A549 (cell line): Measurements from ENCODE around the gene ARMH1. TPM values are rescaled to one million over a fixed set of nuclear protein-coding genes. Genes with fewer than 3 reads are reported as not detected.
"Not testable (repeated sequence)": the region's sequence is repeated elsewhere in the genome, so short reads cannot be mapped to it uniquely, and the experiment has no call there.

Source experiments
- ATAC-seq, 2 experiments: fragments of 200-7000 bp in 1 of 2; fragments of >200 bp in 1 of 2; cut with Nextera tagmentation in 1 of 2; cut with Tn5 transposase in 1 of 2; 3 replicates each; pipeline versions ENCODE4 v1.8.0 to v1.9.1; 2018 to 2020; ENCODE audit warnings: mild to moderate bottlenecking in 1 of 2, moderate library complexity in 1 of 2
- CTCF ChIA-PET: fragments of 300-600 bp; sonication (Branson Sonifier 250); formaldehyde crosslinking; extraction: SDS; loops from one replicate; lab custom pipeline; 2021; ENCODE audit warnings: antibody characterized with exemption, inconsistent platforms; lab: Yijun Ruan, JAX
- POLR2A ChIA-PET: fragments of 350-600 bp; formaldehyde crosslinking; extraction: SDS; loops from one replicate; lab custom pipeline; 2021; ENCODE audit warnings: antibody characterized with exemption, inconsistent platforms; lab: Yijun Ruan, JAX
- DNase-seq, 2 experiments: peaks; one replicate each; pipeline versions ENCODE4 v3.0.0 to v3.0.0-alpha.2; 2011 to 2016; ENCODE audit warnings: low read depth in 1 of 2, low spot score in 1 of 2
- FAIRE-seq: peaks from 2 replicates; lab custom pipeline; 2011; peaks lifted over from hg19 to GRCh38; lab: Jason Lieb, UNC
- H3K27ac ChIP-seq, 2 experiments: fragments of >200 bp; sonication (Bioruptor Twin); formaldehyde crosslinking; 3 replicates each; pipeline ENCODE4 v1.5.1; 2016 to 2017
- H3K4me1 ChIP-seq: fragments of >200 bp; sonication (Bioruptor Twin); formaldehyde crosslinking; 3 replicates; pipeline ENCODE4 v1.6.1; 2016
- H3K4me2 ChIP-seq: fragments of >200 bp; sonication (Bioruptor Twin); formaldehyde crosslinking; 3 replicates; pipeline ENCODE4 v1.6.1; 2016
- H3K4me3 ChIP-seq: fragments of >200 bp; sonication (Bioruptor Twin); formaldehyde crosslinking; 3 replicates; pipeline ENCODE4 v1.5.1; 2016
- H3K9me3 ChIP-seq: fragments of >200 bp; sonication (Bioruptor Twin); formaldehyde crosslinking; 3 replicates; pipeline ENCODE4 v1.6.1; 2016
- BCL3 ChIP-seq: fragments of >200 bp; sonication (Bioruptor Twin); formaldehyde crosslinking; IDR thresholded peaks from 3 replicates; pipeline ENCODE4 v1.6.1; 2016
- CBX2 ChIP-seq: fragments of 200-600 bp; sonication (generic); IDR thresholded peaks from 2 replicates; pipeline ENCODE4 v1.6.1; 2016; ENCODE audit warnings: low read depth, mild to moderate bottlenecking, borderline replicate concordance
- CHD4 ChIP-seq: fragments of 200-600 bp; sonication (generic); IDR thresholded peaks from 2 replicates; pipeline ENCODE4 v1.6.1; 2016; ENCODE audit warnings: antibody characterized with exemption, mild to moderate bottlenecking, borderline replicate concordance
- ELK1 ChIP-seq: fragments of 150-350 bp; IDR thresholded peaks from 2 replicates; pipeline ENCODE4 v1.6.1; 2014; ENCODE audit warnings: low read depth, mild to moderate bottlenecking, low read length
- ESRRA ChIP-seq: fragments of 150-350 bp; IDR thresholded peaks from 2 replicates; pipeline ENCODE4 v1.6.1; 2014; ENCODE audit warnings: mild to moderate bottlenecking, low read length, borderline replicate concordance
- HOXB13 ChIP-seq: fragments of 250-450 bp; sonication (Bioruptor Pico); IDR thresholded peaks from 2 replicates; pipeline ENCODE4 v1.5.0; 2020; ENCODE audit warnings: low read depth, mild to moderate bottlenecking, moderate library complexity
- JUN ChIP-seq, 2 experiments: fragments of >200 bp; sonication (Bioruptor Twin); formaldehyde crosslinking; IDR thresholded peaks; 2 replicates in 1 of 2; 3 replicates in 1 of 2; pipeline ENCODE4 v1.6.1; 2016 to 2017
- KDM5A ChIP-seq: fragments of 200-600 bp; sonication (generic); IDR thresholded peaks from 2 replicates; pipeline ENCODE4 v1.6.1; 2016; ENCODE audit warnings: antibody characterized with exemption, mild to moderate bottlenecking
- MAX ChIP-seq: IDR thresholded peaks from 2 replicates; pipeline ENCODE4 v1.6.1; 2012
- MYC ChIP-seq: IDR thresholded peaks from 2 replicates; pipeline ENCODE4 v1.6.1; 2012; ENCODE audit warnings: mild to moderate bottlenecking, inconsistent platforms, low read length, improper control_type of control experiment, borderline replicate concordance
- NPAS2 ChIP-seq: fragments of 250-450 bp; sonication (Bioruptor Pico); IDR thresholded peaks from 2 replicates; pipeline ENCODE4 v1.8.0; 2022; ENCODE audit warnings: mild to moderate bottlenecking, moderate library complexity, borderline replicate concordance
- NR3C1 ChIP-seq: fragments of >200 bp; sonication (Bioruptor Twin); formaldehyde crosslinking; IDR thresholded peaks from 3 replicates; pipeline ENCODE4 v1.6.1; 2017
- POLR2A ChIP-seq: IDR thresholded peaks from 2 replicates; pipeline ENCODE4 v1.6.1; 2012; ENCODE audit warnings: mild to moderate bottlenecking, low read length
- RAD21 ChIP-seq, 2 experiments: fragments of >200 bp in 1 of 2; sonication (Bioruptor Twin) in 1 of 2; formaldehyde crosslinking in 1 of 2; IDR thresholded peaks in 1 of 2; conservative IDR thresholded peaks in 1 of 2; 2 replicates in 1 of 2; 3 replicates in 1 of 2; pipeline ENCODE4 v1.6.1; 2012 to 2018; ENCODE audit warnings: inconsistent platforms in 1 of 2
- RCOR1 ChIP-seq: fragments of 150-350 bp; IDR thresholded peaks from 2 replicates; pipeline ENCODE4 v1.6.1; 2014; ENCODE audit warnings: antibody characterized with exemption, low read length, low read depth
- RFX5 ChIP-seq: fragments of 450-650 bp; IDR thresholded peaks from 2 replicates; pipeline ENCODE4 v1.7.1; 2014; ENCODE audit warnings: antibody characterized with exemption, mild to moderate bottlenecking, moderate library complexity
- ZSCAN20 ChIP-seq: fragments of 250-450 bp; sonication (Bioruptor Pico); IDR thresholded peaks from 2 replicates; pipeline ENCODE4 v1.8.0; 2022; ENCODE audit warnings: mild to moderate bottlenecking, moderate library complexity
- WGBS: methylation state at CpG from one replicate; pipeline ENCODE4 v1.1.6; 2017; ENCODE audit errors: missing lambda C conversion rate; 5-methylcytosine and 5-hydroxymethylcytosine counted together
- polyA plus RNA-seq, 4 experiments: library from polyadenylated mRNA; depleted of rRNA in 3 of 4; stranded (reverse); fragments of >200 nt; fragmentation: RNase III in 1 of 4; extraction: RNeasy Plus Mini Kit Qiagen cat#74134 plus additional on column Dnase treatment in 1 of 4; gene quantifications; 2 replicates in 3 of 4; 3 replicates in 1 of 4; pipeline ENCODE4 v1.2.3, GENCODE V29; 2011 to 2017

Gene ARMH1
- polyA plus RNA-seq, 2 of the 4 experiments (the other 2 are of a cell fraction): 2.4 to 2.7 TPM

GRCh38 chr1:44735992-44736391 lies 61.5 kb downstream of the ARMH1 start:
- TF ChIP-seq NPAS2 (CRISPR knock-in tag) (no peak), MYC (no peak), HOXB13 (no peak), RAD21 (conservative IDR thresholded peaks at IDR 0.05 in 1 of 2, IDR thresholded peaks at IDR 0.05 in 1 of 2) (no peak), RFX5 (no peak)

GRCh38 chr1:44738953-44739306 lies 64.4 kb downstream of the ARMH1 start:
- FAIRE-seq, H3K9me3 ChIP-seq, DNase-seq, ATAC-seq, H3K4me1 ChIP-seq: not testable (repeated sequence)
- ChIA-PET CTCF (interaction anchor here (2.3 kb wide), 1 partner anchor 8 kb away, joined by 12 read pairs; the partner anchor contains the start of gene RNU5D-1), POLR2A (interaction anchor here (1.0 kb wide), 1 partner anchor 8 kb away, joined by 3 read pairs; the partner anchor contains the start of gene RNU5D-1)
- H3K4me3 ChIP-seq: peak overlapping the region; percentile 51
- peak overlapping the region; percentile 87 to 90 for H3K27ac ChIP-seq
- WGBS: 55% methylated on average over 1 of the region's 1 CpG
- peak overlapping the region; percentile 80 for H3K4me2 ChIP-seq

More at GRCh38 chr1:44735992-44736391, 61.5 kb downstream of the ARMH1 start:
- WGBS: 94% methylated on average over 1 of the region's 1 CpG
- DNase-seq (no peak), ATAC-seq (no peak), FAIRE-seq (no peak)
- ChIA-PET POLR2A (interaction anchor here (1.1 kb wide), 1 partner anchor 14 kb away, joined by 4 read pairs; no protein-coding TSS in a partner anchor), CTCF (no interaction called here)
- H3K4me3 ChIP-seq: no peak overlapping the region
- H3K9me3 ChIP-seq: no peaks in the 10 kb centered on the region
- peaks cover 12% of the 10 kb centered on the region; the same call in 2 of the 3 replicates for H3K4me1 ChIP-seq
- H3K27ac ChIP-seq: no peak overlapping the region
- no peak overlapping the region for H3K4me2 ChIP-seq

- WGBS: under 1% methylated on average over 28 of the region's 57 CpGs
- H3K4me2 ChIP-seq: peak within 1 kb of the TSS; percentile 80
- POLR2A ChIA-PET: interaction anchor here (1.0 kb wide), 1 partner anchor 9 kb away, joined by 3 read pairs; the partner anchor contains the start of gene RNU5D-1
- TF ChIP-seq RCOR1 (no peak), POLR2A (peak; percentile 71), ELK1 (no peak), ESRRA (no peak), KDM5A (peak; percentile 69; the same call in 1 of the 2 replicates), NR3C1 (no peak), ZSCAN20 (CRISPR knock-in tag) (no peak), JUN (IDR thresholded peaks at IDR 0.05) (peak in 1 of 2 experiments; percentile 65; a peak in 2 of 5 replicates), CHD4 (peak; percentile 84; the same call in 1 of the 2 replicates), BCL3 (peak; percentile 75; the same call in 1 of the 3 replicates), MAX (peak; percentile 51; the same call in 1 of the 2 replicates), CBX2 (no peak)
- TF ChIP-seq, all 56 proteins: peak for 6
- no peaks in the 10 kb centered on the region for H3K9me3 ChIP-seq
- FAIRE-seq: no peak
- peak within 1 kb of the TSS; percentile 51 for H3K4me3 ChIP-seq
- CTCF ChIA-PET: interaction anchor here (1.5 to 2.3 kb wide), 2 partner anchors 8 to 46 kb away, joined by 3 to 12 read pairs; partner anchors contain the start of gene RNU5D-1
- H3K4me1 ChIP-seq: 0 out of 3 replicates have a peak, but pooled peaks cover 9% of the 10 kb centered on the region
- ATAC-seq: peak; percentile 98
- DNase-seq: peak; percentile 89 to 96
- peak within 1 kb of the TSS; percentile 87 to 90 for H3K27ac ChIP-seq
Measured at GRCh38 chr1:44739307-44740178, 65.0 kb downstream of the ARMH1 start, which contains the start of gene KIF2C. TSS of gene KIF2C (plus strand) at chr1:44739837. CDS start at chr1:44739933, 96 bp downstream.
